Left cardiac atrium (tissue), 4 donors: ENCODE measurements around the gene CLMN. TPM values are rescaled to one million over a fixed set of nuclear protein-coding genes. Genes with fewer than 3 reads are reported as not detected.

ENCODE experiments used
- ATAC-seq, 2 donors: fragments of 200-7000 bp; cut with Tn5 transposase; one replicate each; pipeline ENCODE4 v1.9.1; 2020; ENCODE audit warnings: mild to moderate bottlenecking in 2 of 2, moderate library complexity in 2 of 2
- DNase-seq: peaks from one replicate; pipeline ENCODE4 v3.0.0-alpha.2; 2020
- intact Hi-C, 2 donors: fragments of 100-400 bp; cut with DNase I; formaldehyde crosslinking; loops; one replicate each; pipeline versions ENCODE4 v1.14.1 to v1.15.1; 2022 to 2023
- total RNA-seq, 2 donors: library from RNA; stranded (reverse); fragmentation: NEBNext Ultra II Directional; extraction: Animal tissue kit (Norgen Biotek cat#: 25700); gene quantifications; one replicate each; pipeline ENCODE4 v1.2.1, GENCODE V29; 2021
- donor health status: DM: no; HTN: yes; CAD: no.
- donor health status: DM: no; HTN: yes; CAD: no; lungs with severe emphysema.
- donor health status: DM: yes; HTN: yes; CAD: no.
- donor health status: Dilated cardiomyopathy.

Gene CLMN
- total RNA-seq, 2 donors from 2014 or later: 11.1 to 13.2 TPM

GRCh38 chr14:95256002-95256775 is 63.5 kb downstream of the CLMN start:
- intact Hi-C loops: no loop called here
- ATAC-seq: no peak

GRCh38 chr14:95255487-95255886 is 64.2 kb downstream of the CLMN start:
- ATAC-seq: peak in 1 of 2 donors; percentile 52
- intact Hi-C loops: no loop called here
- DNase-seq: no peak

More at GRCh38 chr14:95256002-95256775, 63.5 kb downstream of the CLMN start:
- DNase-seq: no peak

- DNase-seq: no peak
- no peak for ATAC-seq
- intact Hi-C loops: no loop called here
Observed at GRCh38 chr14:95255013-95255412, 64.7 kb downstream of the CLMN start.

- intact Hi-C loops: no loop called here
- DNase-seq (no peak), ATAC-seq (peak in 1 of 2 donors; percentile 30)
Observed at GRCh38 chr14:95254288-95254687, 65.4 kb downstream of the CLMN start.

- DNase-seq (no peak), ATAC-seq (no peak)
- intact Hi-C loops: no loop called here
Observed at GRCh38 chr14:95253039-95253630, 66.6 kb downstream of the CLMN start.

GRCh38 chr14:95252219-95252618 is 67.5 kb downstream of the CLMN start:
- intact Hi-C loops: no loop called here
- no peak for DNase-seq
- ATAC-seq: no peak

- ATAC-seq: no peak
- DNase-seq: no peak
- intact Hi-C loops: no loop called here
Observed at GRCh38 chr14:95250936-95251335, 68.8 kb downstream of the CLMN start.

GRCh38 chr14:95250140-95250769 is 69.5 kb downstream of the CLMN start:
- intact Hi-C loops: no loop called here
- DNase-seq (no peak), ATAC-seq (no peak)

- intact Hi-C loops: no loop called here
- ATAC-seq (no peak), DNase-seq (no peak)
Observed at GRCh38 chr14:95248432-95248831, 71.3 kb downstream of the CLMN start.

GRCh38 chr14:95246870-95247269 is 72.8 kb downstream of the CLMN start:
- intact Hi-C loops: no loop called here
- DNase-seq (no peak), ATAC-seq (no peak)

GRCh38 chr14:95245334-95245733 is 74.4 kb downstream of the CLMN start:
- DNase-seq: no peak
- ATAC-seq: no peak
- intact Hi-C loops: no loop called here

GRCh38 chr14:95244587-95244986 is 75.1 kb downstream of the CLMN start:
- intact Hi-C loops: no loop called here
- DNase-seq: no peak
- no peak for ATAC-seq

- intact Hi-C loops: no loop called here
- DNase-seq (no peak), ATAC-seq (no peak)
Observed at GRCh38 chr14:95242870-95243269, 76.8 kb downstream of the CLMN start.

- intact Hi-C loops: no loop called here
- DNase-seq: no peak
- no peak for ATAC-seq
Observed at GRCh38 chr14:95240859-95241813, 78.6 kb downstream of the CLMN start.

- DNase-seq: no peak
- no peak for ATAC-seq
- intact Hi-C loops: no loop called here
Observed at GRCh38 chr14:95238487-95239298, 81.0 kb downstream of the CLMN start.

GRCh38 chr14:95237958-95238340 is 81.8 kb downstream of the CLMN start:
- ATAC-seq (peak; percentile 25 to 52), DNase-seq (no peak)
- intact Hi-C loops: no loop called here

- ATAC-seq: peak in 1 of 2 donors; percentile 12
- no peak for DNase-seq
- intact Hi-C loops: no loop called here
Observed at GRCh38 chr14:95237121-95237957, 82.4 kb downstream of the CLMN start.

GRCh38 chr14:95236221-95236620 is 83.5 kb downstream of the CLMN start:
- intact Hi-C loops: no loop called here
- no peak for DNase-seq
- ATAC-seq: peak in 1 of 2 donors; percentile 32
